ENCODE measurements around the gene ITIH5. TPM values are rescaled to one million over a fixed set of nuclear protein-coding genes. Genes with fewer than 3 reads are reported as not detected.

Gene ITIH5
- total and polyA plus RNA-seq, 2 of the 13 experiments (the other 11 are each of a cell fraction or from before 2014, with no cell fraction given), result 4.7 to 8.9 TPM

GRCh38 chr10:7702288-7702812 is 35.6 kb upstream of the ITIH5 start (continued):
- TF ChIP-seq MBD4 (IDR thresholded peaks at IDR 0.05; ENCODE audit: borderline replicate concordance, low read length) (0 out of 2 replicates have a peak, but pooled peaks have one; percentile 40), SALL1 (CRISPR knock-in tag; IDR thresholded peaks at IDR 0.05) (peak; percentile 63), ZNF446 (CRISPR knock-in tag; IDR thresholded peaks at IDR 0.05) (0 out of 2 replicates have a peak, but pooled peaks have one; percentile 42), FOXA3 (CRISPR knock-in tag; IDR thresholded peaks at IDR 0.05) (0 out of 2 replicates have a peak, but pooled peaks have one; percentile 17), AGO2 (optimal IDR thresholded peaks at IDR 0.05; ENCODE audit: low read depth, low read length) (peak; percentile 8), NFYB (CRISPR knock-in tag; IDR thresholded peaks at IDR 0.05) (no peak), NCOR1 (IDR thresholded peaks at IDR 0.05; ENCODE audit: borderline replicate concordance, low read length) (no peak), RXRA (CRISPR knock-in tag; IDR thresholded peaks at IDR 0.05) (0 out of 2 replicates have a peak, but pooled peaks have one; percentile 16), MAF1 (CRISPR knock-in tag; IDR thresholded peaks at IDR 0.05; ENCODE audit: borderline replicate concordance) (no peak), GATAD2A (CRISPR knock-in tag; IDR thresholded peaks at IDR 0.05) (peak; percentile 26; the same call in 1 of the 2 replicates), U2AF1 (optimal IDR thresholded peaks at IDR 0.05; ENCODE audit: low read depth, low read length) (peak; percentile 60), NR2F6 (IDR thresholded peaks at IDR 0.05) (no peak), NR2F6 (CRISPR knock-in tag; IDR thresholded peaks at IDR 0.05) (peak; percentile 27; the same call in 1 of the 2 replicates), ONECUT2 (CRISPR knock-in tag; IDR thresholded peaks at IDR 0.05) (peak; percentile 83), ZNF224 (CRISPR knock-in tag; IDR thresholded peaks at IDR 0.05) (0 out of 2 replicates have a peak, but pooled peaks have one; percentile 60), SOX13 (IDR thresholded peaks at IDR 0.05) (no peak), SOX13 (CRISPR knock-in tag; conservative IDR thresholded peaks at IDR 0.05 in 1 of 2, IDR thresholded peaks at IDR 0.05 in 1 of 2) (peak in 1 of 2 experiments; percentile 10; a peak in 1 of 4 replicates), CENPX (CRISPR knock-in tag; IDR thresholded peaks at IDR 0.05) (no peak), NPAS2 (CRISPR knock-in tag; IDR thresholded peaks at IDR 0.05; ENCODE audit: borderline replicate concordance) (no peak), CBX5 (CRISPR knock-in tag; IDR thresholded peaks at IDR 0.05; ENCODE audit: borderline replicate concordance) (0 out of 2 replicates have a peak, but pooled peaks have one; percentile 17), HNF4A (CRISPR knock-in tag; IDR thresholded peaks at IDR 0.05) (peak; percentile 43), PHF5A (CRISPR knock-in tag; IDR thresholded peaks at IDR 0.05; ENCODE audit: low read depth, unreplicated experiment) (peak; percentile 20), TFAP4 (IDR thresholded peaks at IDR 0.05; ENCODE audit: borderline replicate concordance, low read depth) (peak; percentile 9; the same call in 1 of the 2 replicates), SP1 (IDR thresholded peaks at IDR 0.05) (no peak), SP1 (CRISPR knock-in tag; IDR thresholded peaks at IDR 0.05) (no peak), ZMYM3 (CRISPR knock-in tag; IDR thresholded peaks at IDR 0.05) (0 out of 2 replicates have a peak, but pooled peaks have one; percentile 32), HMG20B (CRISPR knock-in tag; conservative IDR thresholded peaks at IDR 0.05) (no peak), RBM22 (optimal IDR thresholded peaks at IDR 0.05; ENCODE audit: low read length) (peak; percentile 57), REL (CRISPR knock-in tag; conservative IDR thresholded peaks at IDR 0.05) (no peak)
- TF ChIP-seq, protein P1, sequence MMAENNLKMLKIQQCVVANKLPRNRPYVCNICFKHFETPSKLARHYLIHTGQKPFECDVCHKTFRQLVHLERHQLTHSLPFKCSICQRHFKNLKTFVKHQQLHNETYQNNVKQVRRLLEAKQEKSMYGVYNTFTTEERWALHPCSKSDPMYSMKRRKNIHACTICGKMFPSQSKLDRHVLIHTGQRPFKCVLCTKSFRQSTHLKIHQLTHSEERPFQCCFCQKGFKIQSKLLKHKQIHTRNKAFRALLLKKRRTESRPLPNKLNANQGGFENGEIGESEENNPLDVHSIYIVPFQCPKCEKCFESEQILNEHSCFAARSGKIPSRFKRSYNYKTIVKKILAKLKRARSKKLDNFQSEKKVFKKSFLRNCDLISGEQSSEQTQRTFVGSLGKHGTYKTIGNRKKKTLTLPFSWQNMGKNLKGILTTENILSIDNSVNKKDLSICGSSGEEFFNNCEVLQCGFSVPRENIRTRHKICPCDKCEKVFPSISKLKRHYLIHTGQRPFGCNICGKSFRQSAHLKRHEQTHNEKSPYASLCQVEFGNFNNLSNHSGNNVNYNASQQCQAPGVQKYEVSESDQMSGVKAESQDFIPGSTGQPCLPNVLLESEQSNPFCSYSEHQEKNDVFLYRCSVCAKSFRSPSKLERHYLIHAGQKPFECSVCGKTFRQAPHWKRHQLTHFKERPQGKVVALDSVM (CRISPR knock-in tag; IDR thresholded peaks at IDR 0.05), result peak; percentile 33; the same call in 1 of the 2 replicates
- TF ChIP-seq, protein P2, sequence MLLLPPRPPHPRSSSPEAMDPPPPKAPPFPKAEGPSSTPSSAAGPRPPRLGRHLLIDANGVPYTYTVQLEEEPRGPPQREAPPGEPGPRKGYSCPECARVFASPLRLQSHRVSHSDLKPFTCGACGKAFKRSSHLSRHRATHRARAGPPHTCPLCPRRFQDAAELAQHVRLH (CRISPR knock-in tag; IDR thresholded peaks at IDR 0.05; ENCODE audit: borderline replicate concordance, low read depth), result no peak
